HAP-1 (cell line): ENCODE data around the gene ADAT3.
"Not testable (repeated sequence)": the region's sequence is repeated elsewhere in the genome, so short reads cannot be mapped to it uniquely, and the experiment has no call there.

Experiments used
- DNase-seq, 2 experiments: peaks; one replicate each; pipeline ENCODE4 v3.0.0-alpha.2; 2016 to 2020; ENCODE audit warnings: low spot score in 2 of 2
- H3K27me3 ChIP-seq: fragments of 250-450 bp; sonication (Bioruptor Pico); 2 replicates; pipeline ENCODE4 v1.5.1; 2020; ENCODE audit warnings: low read depth, mild to moderate bottlenecking, moderate library complexity
- H3K36me3 ChIP-seq: fragments of 250-450 bp; sonication (Bioruptor Pico); replicated peaks from 2 replicates; pipeline ENCODE4 v1.5.1; 2020; ENCODE audit warnings: mild to moderate bottlenecking
- H3K4me1 ChIP-seq: fragments of 250-450 bp; sonication (Bioruptor Pico); 2 replicates; pipeline ENCODE4 v1.5.1; 2020; ENCODE audit warnings: mild to moderate bottlenecking
- H3K4me3 ChIP-seq: fragments of 250-450 bp; sonication (Bioruptor Pico); 2 replicates; pipeline ENCODE4 v1.5.1; 2020; ENCODE audit warnings: mild to moderate bottlenecking, moderate library complexity
- H3K9me3 ChIP-seq: fragments of 250-450 bp; sonication (Bioruptor Pico); 2 replicates; pipeline ENCODE4 v1.5.1; 2020; ENCODE audit warnings: mild to moderate bottlenecking, moderate library complexity
- in situ Hi-C: fragments of 300-500 bp; cut with MboI; formaldehyde crosslinking; loops from 3 replicates; pipeline ENCODE4 v1.14.3; 2020; ENCODE audit warnings: low sequenced_read_pairs, inconsistent platforms, mixed read lengths

Gene ADAT3

GRCh38 chr19:1873524-1874473, 31.4 kb upstream of the ADAT3 start:
- DNase-seq: peak in 1 of 2 experiments; percentile 50
- peaks cover 9% of the 10 kb centered on the region for H3K36me3 ChIP-seq
- peaks cover 16% of the 10 kb centered on the region for H3K4me1 ChIP-seq

DNA sequence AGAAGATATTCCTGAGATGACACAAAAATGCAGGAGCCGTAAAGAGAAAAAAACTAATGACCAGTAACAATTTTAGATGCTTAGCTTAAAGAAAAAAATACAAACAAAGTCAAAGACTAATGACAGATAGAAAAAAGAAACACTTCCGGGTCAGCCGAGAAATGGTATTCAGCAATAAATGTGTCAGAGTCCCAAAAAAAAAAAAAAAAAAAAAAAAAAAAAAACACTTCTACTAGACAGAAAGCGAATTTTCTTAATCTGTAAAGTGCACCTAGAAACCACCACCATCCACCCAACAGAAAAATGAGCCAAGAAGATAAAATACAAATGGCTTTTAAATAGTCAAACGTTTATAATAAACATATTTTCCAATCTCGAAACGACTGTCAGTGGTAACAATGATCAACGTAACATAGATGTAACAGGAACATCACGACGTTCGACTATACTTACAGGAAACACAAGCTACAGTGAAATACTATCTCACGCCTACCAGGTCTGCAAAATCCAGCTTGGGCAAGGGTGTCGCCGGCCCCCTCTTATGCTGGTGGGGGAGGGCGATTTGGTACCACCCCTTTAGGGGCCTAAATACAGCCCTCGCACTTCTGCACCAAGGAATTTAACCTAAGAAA, 30.5 kb upstream of the ADAT3 start:
- Histone ChIP-seq H3K27me3 (no peaks in the 10 kb centered on the region), H3K9me3 (no peaks in the 10 kb centered on the region), H3K4me1 (peaks cover 16% of the 10 kb centered on the region), H3K36me3 (peaks cover 9% of the 10 kb centered on the region), H3K4me3 (peak overlapping the region; percentile 95)
- in situ Hi-C loops: no loop called here
- peak in 1 of 2 experiments; percentile 46 for DNase-seq

More at GRCh38 chr19:1873524-1874473, 31.4 kb upstream of the ADAT3 start:
- Histone ChIP-seq H3K4me3 (peak overlapping the region; percentile 95), H3K9me3 (no peaks in the 10 kb centered on the region), H3K27me3 (no peaks in the 10 kb centered on the region)
- in situ Hi-C loops: no loop called here

GRCh38 chr19:1875265-1875645, 29.9 kb upstream of the ADAT3 start:
- H3K27me3 ChIP-seq, in situ Hi-C loops, H3K9me3 ChIP-seq, H3K36me3 ChIP-seq, DNase-seq: not testable (repeated sequence)
- Histone ChIP-seq H3K4me1 (peaks cover 16% of the 10 kb centered on the region), H3K4me3 (peak overlapping the region; percentile 95)

DNA sequence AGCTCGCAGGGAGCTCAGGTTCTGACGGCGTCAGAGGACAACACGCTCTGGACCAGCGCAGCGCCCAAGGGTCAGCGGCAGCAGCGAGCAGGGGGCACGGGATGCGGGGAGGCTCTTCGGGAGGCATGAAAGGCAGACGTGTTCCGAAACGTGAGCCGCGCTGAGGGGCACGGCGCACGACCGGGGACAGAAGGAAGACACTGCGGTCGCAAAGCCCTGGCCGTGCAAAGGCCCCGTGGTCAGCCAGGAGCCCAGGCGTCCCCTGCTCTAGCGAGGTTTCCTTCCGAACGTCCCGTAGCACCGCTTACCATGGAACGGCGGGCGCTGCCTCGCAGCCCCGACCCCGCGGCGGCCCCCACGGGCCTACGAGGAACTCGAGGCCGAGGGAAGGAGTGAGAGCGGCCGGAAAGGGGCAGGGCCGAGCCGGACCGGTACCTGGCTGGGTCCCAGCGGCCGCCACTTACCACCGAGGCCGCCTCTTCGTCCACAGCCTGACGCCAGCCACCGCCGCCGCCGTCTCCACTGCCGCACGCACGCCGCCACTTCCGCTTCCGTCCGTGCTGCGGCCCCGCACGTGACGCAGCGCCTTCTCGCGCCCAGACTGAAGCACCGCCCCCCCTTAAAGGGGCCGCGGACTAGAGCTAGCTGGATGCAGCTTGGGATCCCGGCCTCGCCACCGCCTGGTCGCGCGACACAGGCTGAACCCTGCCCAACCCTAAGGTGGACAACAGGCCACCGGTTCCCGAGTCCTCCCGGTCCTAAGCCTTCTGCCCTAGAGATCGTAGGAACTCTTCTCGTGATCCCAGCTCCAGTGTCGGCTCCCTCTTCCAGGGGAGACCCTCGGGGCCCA, 29.3 kb upstream of the ADAT3 start:
- H3K27me3 ChIP-seq: no peaks in the 10 kb centered on the region
- in situ Hi-C loops: no loop called here
- no peaks in the 10 kb centered on the region for H3K9me3 ChIP-seq
- H3K4me1 ChIP-seq: peaks cover 16% of the 10 kb centered on the region
- peak; percentile 86 to 94 for DNase-seq
- H3K36me3 ChIP-seq: peaks cover 9% of the 10 kb centered on the region
- peak overlapping the region; percentile 95 for H3K4me3 ChIP-seq

DNA sequence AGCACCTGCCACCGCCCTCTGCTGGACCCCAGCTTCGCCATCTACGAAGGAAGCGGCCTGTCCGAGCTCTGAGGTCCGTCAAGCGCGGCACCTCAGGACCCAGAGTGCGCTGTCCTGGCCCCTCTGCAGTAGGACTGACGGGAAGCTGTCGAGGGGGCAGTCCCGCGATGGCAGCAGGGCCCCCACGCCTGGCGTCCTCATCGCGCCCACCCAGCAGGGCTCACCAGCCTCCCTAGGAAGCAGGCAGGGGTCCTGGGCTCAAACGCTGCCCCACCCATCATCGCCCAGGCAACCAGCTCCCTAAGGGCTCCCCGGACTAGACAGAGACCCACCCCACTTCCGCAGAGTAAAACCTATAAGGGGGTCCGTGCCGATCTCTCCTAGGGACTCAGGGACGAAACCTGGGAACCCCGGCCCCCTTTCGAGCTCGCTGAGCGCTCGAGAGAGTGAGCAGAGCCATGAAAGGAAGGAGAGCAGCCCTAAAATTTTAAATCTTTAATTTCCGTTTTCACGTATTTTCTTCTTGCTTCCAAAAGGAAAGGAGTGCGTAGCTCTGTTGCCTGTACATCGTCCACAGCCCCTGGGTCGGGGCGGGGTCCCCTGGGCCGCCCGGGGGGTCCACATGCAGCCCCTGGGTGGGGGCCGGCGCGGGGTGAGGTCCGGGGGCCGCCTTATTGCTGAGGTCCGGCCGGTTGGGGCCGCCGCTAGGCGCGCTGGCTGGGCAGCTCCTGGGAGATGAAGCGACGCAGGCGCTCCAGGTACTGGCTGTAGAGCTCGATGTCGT, 28.5 kb upstream of the ADAT3 start:
- H3K27me3 ChIP-seq, H3K36me3 ChIP-seq, DNase-seq, H3K9me3 ChIP-seq, in situ Hi-C loops: not testable (repeated sequence)
- H3K4me1 ChIP-seq: peaks cover 16% of the 10 kb centered on the region
- peak overlapping the region; percentile 95 for H3K4me3 ChIP-seq

- not testable (repeated sequence) for H3K4me3 ChIP-seq
Observed at GRCh38 chr19:1877280-1877660, 27.9 kb upstream of the ADAT3 start.

DNA sequence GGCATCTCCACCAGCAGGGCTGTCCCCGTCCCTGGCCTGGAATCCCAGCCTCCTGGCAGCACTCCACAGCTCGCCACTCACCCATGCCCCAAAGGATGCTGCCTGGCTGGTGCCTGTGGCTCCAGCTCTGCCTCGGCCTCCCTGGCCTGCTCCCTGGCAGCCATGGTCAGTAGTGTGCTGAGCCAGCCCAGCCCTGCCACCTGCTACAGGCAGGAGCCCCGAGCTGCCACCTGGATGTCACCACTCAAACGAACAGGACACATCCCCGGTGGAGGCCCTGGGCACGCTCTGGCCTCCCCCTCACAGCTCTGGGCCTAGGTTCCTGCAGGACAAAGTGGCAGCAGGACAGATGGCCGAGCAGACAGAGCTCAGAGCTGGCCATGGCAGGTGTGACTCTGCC, 26.6 kb upstream of the ADAT3 start:
- DNase-seq, in situ Hi-C loops: not testable (repeated sequence)

More at GRCh38 chr19:1877280-1877660, 27.9 kb upstream of the ADAT3 start:
- in situ Hi-C loops, H3K9me3 ChIP-seq, H3K27me3 ChIP-seq, H3K36me3 ChIP-seq, DNase-seq: not testable (repeated sequence)
- H3K4me1 ChIP-seq: peaks cover 16% of the 10 kb centered on the region

DNA sequence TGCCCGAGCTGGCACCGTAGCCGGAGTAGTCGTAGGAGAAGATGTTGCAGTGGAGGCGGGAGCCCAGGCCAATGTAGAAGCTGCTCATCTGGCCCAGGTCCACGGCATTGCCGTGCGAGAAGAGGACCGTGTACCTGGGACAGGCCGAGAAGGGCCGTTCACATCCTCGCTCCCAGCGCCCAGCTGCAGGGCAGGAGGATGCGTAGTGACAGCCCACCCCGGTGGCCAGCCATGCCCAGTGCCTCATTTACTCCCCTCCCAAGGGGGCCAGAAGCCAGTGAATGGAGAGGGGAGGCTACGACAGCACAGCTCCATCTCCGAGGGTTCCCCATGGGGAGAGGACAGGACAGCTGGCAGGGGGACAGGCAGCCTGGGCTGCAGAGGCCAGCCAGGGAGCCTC, 25.2 kb upstream of the ADAT3 start:
- H3K27me3 ChIP-seq, H3K9me3 ChIP-seq, H3K4me3 ChIP-seq, H3K36me3 ChIP-seq, DNase-seq, in situ Hi-C loops: not testable (repeated sequence)
- H3K4me1 ChIP-seq: peaks cover 12% of the 10 kb centered on the region

More for the DNA sequence above, 26.6 kb upstream of the ADAT3 start:
- not testable (repeated sequence) for H3K27me3 ChIP-seq, H3K9me3 ChIP-seq, H3K36me3 ChIP-seq, H3K4me3 ChIP-seq
- peaks cover 14% of the 10 kb centered on the region for H3K4me1 ChIP-seq

- peaks cover 12% of the 10 kb centered on the region for H3K4me1 ChIP-seq
- no peaks in the 10 kb centered on the region for H3K9me3 ChIP-seq
- DNase-seq: no peak
- no peaks in the 10 kb centered on the region for H3K27me3 ChIP-seq
- H3K36me3 ChIP-seq: no peaks in the 10 kb centered on the region
- H3K4me3 ChIP-seq: no peak overlapping the region
- in situ Hi-C loops: no loop called here
Observed at GRCh38 chr19:1880611-1881392, 24.4 kb upstream of the ADAT3 start.

DNA sequence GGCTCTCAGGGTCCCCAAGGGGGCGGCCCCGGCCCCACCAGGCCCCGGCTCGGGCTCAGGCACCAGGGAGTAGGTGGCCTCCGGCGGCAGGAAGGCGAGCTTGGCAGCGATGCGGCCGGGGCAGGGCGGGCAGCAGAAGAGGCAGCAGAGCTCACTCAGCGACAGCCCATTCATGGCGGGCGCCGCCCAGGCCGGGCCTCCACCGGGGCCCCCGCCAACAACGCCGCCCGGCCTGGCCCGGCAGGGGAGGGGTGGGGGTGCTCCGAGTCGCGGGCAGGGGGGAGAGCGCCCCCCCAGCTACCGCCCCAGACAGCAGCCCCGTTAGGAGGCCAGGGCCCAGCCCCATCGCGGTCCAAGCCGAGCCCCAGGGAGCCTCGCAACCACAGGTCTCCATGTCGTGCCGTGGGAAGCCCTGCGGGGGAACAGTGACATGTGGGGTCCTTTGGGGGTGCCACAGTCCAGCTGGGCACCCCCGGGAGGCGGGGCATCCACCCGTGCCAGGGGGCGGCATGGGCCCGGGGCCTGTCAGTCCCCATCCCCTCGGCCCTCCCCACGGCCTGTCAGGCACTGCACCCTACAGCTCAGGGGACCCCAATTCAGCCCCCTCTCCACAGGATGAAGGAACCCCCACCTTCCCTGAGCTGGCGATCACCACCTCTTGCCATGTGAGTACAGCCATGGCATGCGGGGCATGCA, 23.7 kb upstream of the ADAT3 start:
- H3K9me3 ChIP-seq, DNase-seq, H3K4me1 ChIP-seq, H3K4me3 ChIP-seq, H3K27me3 ChIP-seq, in situ Hi-C loops, H3K36me3 ChIP-seq: not testable (repeated sequence)

- Histone ChIP-seq H3K27me3 (no peaks in the 10 kb centered on the region), H3K36me3 (no peaks in the 10 kb centered on the region), H3K4me1 (peaks cover 7% of the 10 kb centered on the region), H3K9me3 (no peaks in the 10 kb centered on the region), H3K4me3 (no peak overlapping the region)
- DNase-seq: no peak
- in situ Hi-C loops: no loop called here
Observed at GRCh38 chr19:1882089-1882785, 23.0 kb upstream of the ADAT3 start.
